Measurements from ENCODE around the gene CCDC112. TPM values are rescaled to one million over a fixed set of nuclear protein-coding genes. Genes with fewer than 3 reads are reported as not detected.

The CCDC112 gene
- total RNA-seq, 2 experiments from 2014 or later, result 2.2 to 2.4 TPM

GRCh38 chr5:115229606-115230005 lies 66.8 kb downstream of the CCDC112 start:
- POLR2A ChIA-PET, result no interaction called here
- Mint-ChIP-seq H3K9me3 (no peaks in the 10 kb centered on the region), H3K4me3 (no peak overlapping the region), H3K27me3 (no peaks in the 10 kb centered on the region), H3K36me3 (peaks cover 31% of the 10 kb centered on the region), H3K27ac (no peak overlapping the region), H3K4me1 (peaks cover 6% of the 10 kb centered on the region)
- ATAC-seq (ENCODE audit: low read depth), result no peak
- DNase-seq, result no peak

GRCh38 chr5:115227281-115227680 lies 69.2 kb downstream of the CCDC112 start:
- Mint-ChIP-seq H3K4me1 (peaks cover 6% of the 10 kb centered on the region), H3K27me3 (no peaks in the 10 kb centered on the region), H3K27ac (no peak overlapping the region), H3K36me3 (peaks cover 34% of the 10 kb centered on the region), H3K9me3 (no peaks in the 10 kb centered on the region), H3K4me3 (no peak overlapping the region)
- no peak for DNase-seq
- ATAC-seq (ENCODE audit: low read depth), result no peak
- POLR2A ChIA-PET, result no interaction called here

Other genes with a start within 250 kb of the CCDC112 start
- under 1 TPM; 0.17 to 0.26 TPM for gene TRIM36, start 126.7 kb downstream of the CCDC112 start, total RNA-seq
- 10 to 100 TPM; 32.8 to 35.8 TPM for gene PGGT1B, start 33.8 kb downstream of the CCDC112 start, total RNA-seq
- gene FEM1C, start 248.1 kb upstream of the CCDC112 start, total RNA-seq, result 10 to 100 TPM; 14.9 to 15.6 TPM